ENCODE data around the gene KCNH6.

KCNH6 gene

DNA sequence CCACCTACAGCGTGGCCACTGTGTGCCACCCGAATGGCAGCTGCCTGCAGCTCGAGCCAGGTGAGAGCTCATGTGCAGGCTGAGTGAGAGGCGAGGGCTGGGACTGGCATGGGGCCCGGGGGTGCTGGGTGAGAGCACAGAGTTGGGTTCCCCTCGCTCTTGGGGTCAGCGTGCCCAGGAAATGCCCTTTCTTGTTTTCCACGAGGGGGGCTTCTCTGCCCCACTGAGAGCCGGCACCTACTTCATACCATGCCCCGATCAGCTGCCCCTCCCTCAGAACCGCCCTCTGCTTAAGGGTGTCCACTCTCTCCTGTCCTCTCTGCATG is 36.2 kb upstream of the KCNH6 start:
- H3K27me3 ChIP-seq (ENCODE audit: insufficient read depth, poor library complexity, severe bottlenecking) = no peaks in the 10 kb centered on the region
- TF ChIP-seq SPI1 (IDR thresholded peaks at IDR 0.05; ENCODE audit: borderline replicate concordance, low read depth) (no peak), GABPA (IDR thresholded peaks at IDR 0.05; ENCODE audit: low read depth) (no peak), POLR2AphosphoS5 (IDR thresholded peaks at IDR 0.05; ENCODE audit: low read depth) (no peak)
- TF ChIP-seq, protein P1, sequence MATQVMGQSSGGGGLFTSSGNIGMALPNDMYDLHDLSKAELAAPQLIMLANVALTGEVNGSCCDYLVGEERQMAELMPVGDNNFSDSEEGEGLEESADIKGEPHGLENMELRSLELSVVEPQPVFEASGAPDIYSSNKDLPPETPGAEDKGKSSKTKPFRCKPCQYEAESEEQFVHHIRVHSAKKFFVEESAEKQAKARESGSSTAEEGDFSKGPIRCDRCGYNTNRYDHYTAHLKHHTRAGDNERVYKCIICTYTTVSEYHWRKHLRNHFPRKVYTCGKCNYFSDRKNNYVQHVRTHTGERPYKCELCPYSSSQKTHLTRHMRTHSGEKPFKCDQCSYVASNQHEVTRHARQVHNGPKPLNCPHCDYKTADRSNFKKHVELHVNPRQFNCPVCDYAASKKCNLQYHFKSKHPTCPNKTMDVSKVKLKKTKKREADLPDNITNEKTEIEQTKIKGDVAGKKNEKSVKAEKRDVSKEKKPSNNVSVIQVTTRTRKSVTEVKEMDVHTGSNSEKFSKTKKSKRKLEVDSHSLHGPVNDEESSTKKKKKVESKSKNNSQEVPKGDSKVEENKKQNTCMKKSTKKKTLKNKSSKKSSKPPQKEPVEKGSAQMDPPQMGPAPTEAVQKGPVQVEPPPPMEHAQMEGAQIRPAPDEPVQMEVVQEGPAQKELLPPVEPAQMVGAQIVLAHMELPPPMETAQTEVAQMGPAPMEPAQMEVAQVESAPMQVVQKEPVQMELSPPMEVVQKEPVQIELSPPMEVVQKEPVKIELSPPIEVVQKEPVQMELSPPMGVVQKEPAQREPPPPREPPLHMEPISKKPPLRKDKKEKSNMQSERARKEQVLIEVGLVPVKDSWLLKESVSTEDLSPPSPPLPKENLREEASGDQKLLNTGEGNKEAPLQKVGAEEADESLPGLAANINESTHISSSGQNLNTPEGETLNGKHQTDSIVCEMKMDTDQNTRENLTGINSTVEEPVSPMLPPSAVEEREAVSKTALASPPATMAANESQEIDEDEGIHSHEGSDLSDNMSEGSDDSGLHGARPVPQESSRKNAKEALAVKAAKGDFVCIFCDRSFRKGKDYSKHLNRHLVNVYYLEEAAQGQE (IDR thresholded peaks at IDR 0.05; ENCODE audit: insufficient replicate concordance, low read depth) = no peak
- TF ChIP-seq, protein P2, sequence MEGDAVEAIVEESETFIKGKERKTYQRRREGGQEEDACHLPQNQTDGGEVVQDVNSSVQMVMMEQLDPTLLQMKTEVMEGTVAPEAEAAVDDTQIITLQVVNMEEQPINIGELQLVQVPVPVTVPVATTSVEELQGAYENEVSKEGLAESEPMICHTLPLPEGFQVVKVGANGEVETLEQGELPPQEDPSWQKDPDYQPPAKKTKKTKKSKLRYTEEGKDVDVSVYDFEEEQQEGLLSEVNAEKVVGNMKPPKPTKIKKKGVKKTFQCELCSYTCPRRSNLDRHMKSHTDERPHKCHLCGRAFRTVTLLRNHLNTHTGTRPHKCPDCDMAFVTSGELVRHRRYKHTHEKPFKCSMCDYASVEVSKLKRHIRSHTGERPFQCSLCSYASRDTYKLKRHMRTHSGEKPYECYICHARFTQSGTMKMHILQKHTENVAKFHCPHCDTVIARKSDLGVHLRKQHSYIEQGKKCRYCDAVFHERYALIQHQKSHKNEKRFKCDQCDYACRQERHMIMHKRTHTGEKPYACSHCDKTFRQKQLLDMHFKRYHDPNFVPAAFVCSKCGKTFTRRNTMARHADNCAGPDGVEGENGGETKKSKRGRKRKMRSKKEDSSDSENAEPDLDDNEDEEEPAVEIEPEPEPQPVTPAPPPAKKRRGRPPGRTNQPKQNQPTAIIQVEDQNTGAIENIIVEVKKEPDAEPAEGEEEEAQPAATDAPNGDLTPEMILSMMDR (IDR thresholded peaks at IDR 0.05; ENCODE audit: insufficient read depth, low read length) = no peak
- DNase-seq (ENCODE audit: low read depth in 1 of 2, low spot score in 1 of 2) = no peak
- H3K4me3 ChIP-seq (replicated peaks; ENCODE audit: insufficient read depth, low read length) = no peak overlapping the region
- no peak overlapping the region for H3K27ac ChIP-seq (replicated peaks)

DNA sequence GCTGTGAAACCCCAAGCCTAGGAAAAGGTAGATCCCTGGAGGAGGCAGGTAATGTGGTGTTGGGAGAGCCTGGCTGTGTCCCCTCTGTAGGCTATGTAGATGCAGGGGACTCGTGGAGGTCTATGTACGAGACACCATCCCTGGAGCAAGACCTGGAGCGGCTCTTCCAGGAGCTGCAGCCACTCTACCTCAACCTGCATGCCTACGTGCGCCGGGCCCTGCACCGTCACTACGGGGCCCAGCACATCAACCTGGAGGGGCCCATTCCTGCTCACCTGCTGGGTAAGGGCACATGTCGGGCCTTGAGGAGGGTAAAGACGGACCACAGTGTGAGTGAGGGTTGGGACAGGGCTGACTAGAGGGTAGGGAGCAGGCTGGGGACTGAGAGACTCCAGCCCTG is 34.3 kb upstream of the KCNH6 start:
- Histone ChIP-seq H3K27ac (replicated peaks) (no peak overlapping the region), H3K27me3 (ENCODE audit: insufficient read depth, poor library complexity, severe bottlenecking) (no peaks in the 10 kb centered on the region), H3K4me3 (replicated peaks; ENCODE audit: insufficient read depth, low read length) (no peak overlapping the region)
- no peak for DNase-seq (ENCODE audit: low read depth in 1 of 2, low spot score in 1 of 2)
- TF ChIP-seq, protein P1 (IDR thresholded peaks at IDR 0.05; ENCODE audit: insufficient replicate concordance, low read depth) = no peak
- TF ChIP-seq SPI1 (IDR thresholded peaks at IDR 0.05; ENCODE audit: borderline replicate concordance, low read depth) (no peak), POLR2AphosphoS5 (IDR thresholded peaks at IDR 0.05; ENCODE audit: low read depth) (no peak), GABPA (IDR thresholded peaks at IDR 0.05; ENCODE audit: low read depth) (no peak)
- TF ChIP-seq, protein P2 (IDR thresholded peaks at IDR 0.05; ENCODE audit: insufficient read depth, low read length) = no peak

DNA sequence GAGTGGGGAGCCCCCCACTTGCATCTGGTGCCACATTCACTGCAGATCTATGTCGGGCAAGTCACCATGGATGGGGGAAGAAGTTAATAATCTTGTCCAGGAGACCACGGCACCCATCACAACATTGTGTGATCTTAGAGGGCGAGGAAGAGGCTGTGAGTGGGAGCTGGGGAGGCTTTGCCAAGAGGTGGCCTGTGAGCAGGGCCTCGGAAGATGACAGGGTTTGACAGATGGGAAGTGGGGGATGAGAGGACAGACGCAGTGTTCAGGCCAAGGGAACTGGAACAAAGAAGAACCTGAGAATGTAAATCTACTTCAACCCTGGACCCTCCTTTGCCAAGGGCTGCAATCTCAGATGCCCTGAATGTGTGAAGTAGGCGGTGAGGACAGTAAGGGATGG is 33.9 kb upstream of the KCNH6 start:
- TF ChIP-seq, protein P2 (IDR thresholded peaks at IDR 0.05; ENCODE audit: insufficient read depth, low read length) = no peak
- no peak for TF ChIP-seq POLR2AphosphoS5 (IDR thresholded peaks at IDR 0.05; ENCODE audit: low read depth)
- TF ChIP-seq, protein P1 (IDR thresholded peaks at IDR 0.05; ENCODE audit: insufficient replicate concordance, low read depth) = no peak
- TF ChIP-seq SPI1 (IDR thresholded peaks at IDR 0.05; ENCODE audit: borderline replicate concordance, low read depth) = no peak
- no peak for TF ChIP-seq GABPA (IDR thresholded peaks at IDR 0.05; ENCODE audit: low read depth)

More for the DNA sequence above, 33.9 kb upstream of the KCNH6 start:
- H3K27ac ChIP-seq (replicated peaks) = no peak overlapping the region
- H3K4me3 ChIP-seq (replicated peaks; ENCODE audit: insufficient read depth, low read length) = no peak overlapping the region
- DNase-seq (ENCODE audit: low read depth in 1 of 2, low spot score in 1 of 2) = no peak
- H3K27me3 ChIP-seq (ENCODE audit: insufficient read depth, poor library complexity, severe bottlenecking) = no peaks in the 10 kb centered on the region

Measured in HL-60 (cell line).